Ovary (tissue), 3 donors: ENCODE measurements around the gene GNAT3.

Experiments
- POLR2A ChIP-seq: fragments of 450-650 bp; IDR thresholded peaks from one replicate; pipeline ENCODE4 v1.6.1; 2017; ENCODE audit warnings: antibody characterized with exemption, mild to moderate bottlenecking, moderate library complexity
- TF ChIP-seq, protein P1 (sequence below), 3 donors: fragments of 450-650 bp in 2 of 3; fragments of 200-600 bp in 1 of 3; IDR thresholded peaks; one replicate each; pipeline versions ENCODE4 v1.5.1 to v1.8.0; 2016 to 2022; ENCODE audit warnings: antibody characterized with exemption in 3 of 3, mild to moderate bottlenecking in 1 of 3
- donor health status: DM: no; HTN: no; CAD: no.

DNA sequence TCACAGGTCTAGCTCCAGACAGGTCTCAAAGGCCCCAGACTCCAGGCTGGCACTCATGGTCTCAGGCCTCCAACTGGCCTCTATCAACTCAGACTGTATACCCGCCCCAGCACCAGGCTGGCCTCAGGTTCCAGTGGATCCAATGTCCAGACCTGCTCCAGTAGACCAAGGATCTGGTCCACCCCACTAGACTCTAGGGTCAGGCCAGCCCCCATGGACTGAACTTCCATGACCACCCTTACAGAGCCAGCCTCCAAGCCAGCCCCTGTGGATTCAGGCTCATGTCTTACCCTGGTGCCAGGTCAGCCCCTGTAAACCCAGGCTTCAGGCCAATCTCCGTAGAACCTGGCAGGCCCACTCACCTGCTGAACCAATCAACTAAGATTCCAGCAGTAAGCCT is 16.8 kb upstream of the GNAT3 start:
- TF ChIP-seq POLR2A, result no peak
- TF ChIP-seq, protein P1, sequence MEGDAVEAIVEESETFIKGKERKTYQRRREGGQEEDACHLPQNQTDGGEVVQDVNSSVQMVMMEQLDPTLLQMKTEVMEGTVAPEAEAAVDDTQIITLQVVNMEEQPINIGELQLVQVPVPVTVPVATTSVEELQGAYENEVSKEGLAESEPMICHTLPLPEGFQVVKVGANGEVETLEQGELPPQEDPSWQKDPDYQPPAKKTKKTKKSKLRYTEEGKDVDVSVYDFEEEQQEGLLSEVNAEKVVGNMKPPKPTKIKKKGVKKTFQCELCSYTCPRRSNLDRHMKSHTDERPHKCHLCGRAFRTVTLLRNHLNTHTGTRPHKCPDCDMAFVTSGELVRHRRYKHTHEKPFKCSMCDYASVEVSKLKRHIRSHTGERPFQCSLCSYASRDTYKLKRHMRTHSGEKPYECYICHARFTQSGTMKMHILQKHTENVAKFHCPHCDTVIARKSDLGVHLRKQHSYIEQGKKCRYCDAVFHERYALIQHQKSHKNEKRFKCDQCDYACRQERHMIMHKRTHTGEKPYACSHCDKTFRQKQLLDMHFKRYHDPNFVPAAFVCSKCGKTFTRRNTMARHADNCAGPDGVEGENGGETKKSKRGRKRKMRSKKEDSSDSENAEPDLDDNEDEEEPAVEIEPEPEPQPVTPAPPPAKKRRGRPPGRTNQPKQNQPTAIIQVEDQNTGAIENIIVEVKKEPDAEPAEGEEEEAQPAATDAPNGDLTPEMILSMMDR (IDR thresholded peaks at IDR 0.05), result no peak
